HCT116 (cell line): ENCODE results near the gene SPOCD1.

Experiments used
- CEBPB ChIP-seq: IDR thresholded peaks from 2 replicates; pipeline ENCODE4 v1.6.1; 2012; ENCODE audit warnings: low read depth
- CTCF ChIP-seq, 3 experiments: fragments of 200-600 bp in 1 of 3; sonication (generic) in 1 of 3; IDR thresholded peaks in 2 of 3; conservative IDR thresholded peaks in 1 of 3; 2 replicates each; pipeline ENCODE4 v1.5.1; 2012 to 2017; ENCODE audit warnings: low read depth in 2 of 3, low read length in 2 of 3, antibody characterized with exemption in 1 of 3, borderline replicate concordance in 1 of 3, control low read depth in 1 of 3, mild to moderate bottlenecking in 1 of 3, mixed read lengths in 1 of 3, mixed run types in 1 of 3, moderate library complexity in 1 of 3; ENCODE audit not compliant: insufficient read depth in 1 of 3
- ELF1 ChIP-seq: IDR thresholded peaks from 2 replicates; pipeline ENCODE4 v1.6.1; 2012; ENCODE audit warnings: low read depth, borderline replicate concordance
- FOSL1 ChIP-seq: IDR thresholded peaks from 2 replicates; pipeline ENCODE4 v1.6.1; 2012; ENCODE audit warnings: low read depth
- MAX ChIP-seq: IDR thresholded peaks from 2 replicates; pipeline ENCODE4 v1.6.1; 2012
- YY1 ChIP-seq: IDR thresholded peaks from 2 replicates; pipeline ENCODE4 v1.6.1; 2011; ENCODE audit warnings: low read length, low read depth, moderate library complexity, mild to moderate bottlenecking; ENCODE audit not compliant: insufficient replicate concordance; ENCODE audit errors: extremely low read depth
- TF ChIP-seq, protein P1 (sequence below): IDR thresholded peaks from 2 replicates; pipeline ENCODE4 v1.6.1; 2012

DNA sequence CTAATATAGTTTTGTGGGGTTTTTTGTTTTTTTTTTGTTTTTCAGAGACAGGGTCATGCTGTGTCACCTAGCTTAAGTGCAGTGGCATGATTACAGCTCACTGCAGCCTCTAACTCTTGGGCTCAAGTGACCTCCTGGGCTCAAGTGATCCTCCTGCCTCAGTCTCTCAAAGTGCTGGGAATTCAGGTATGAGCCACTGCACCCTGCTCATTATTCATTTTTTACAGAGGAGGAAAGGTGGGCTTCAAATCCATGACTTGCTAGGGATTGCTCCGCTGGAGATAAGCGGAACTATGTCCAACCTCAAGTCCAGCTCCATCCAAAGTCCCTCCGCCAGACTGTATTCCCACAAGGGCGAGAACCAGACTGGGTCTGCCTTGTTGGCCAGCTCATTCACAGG lies 8.0 kb upstream of the SPOCD1 start:
- no peak for TF ChIP-seq CTCF (IDR thresholded peaks at IDR 0.05 in 2 of 3, conservative IDR thresholded peaks at IDR 0.05 in 1 of 3; ENCODE audit: borderline replicate concordance in 1 of 3, insufficient read depth in 1 of 3, low read depth in 2 of 3, low read length in 2 of 3)
- no peak for TF ChIP-seq YY1
- TF ChIP-seq FOSL1, result no peak
- no peak for TF ChIP-seq CEBPB
- TF ChIP-seq ELF1, result no peak
- TF ChIP-seq, protein P1, sequence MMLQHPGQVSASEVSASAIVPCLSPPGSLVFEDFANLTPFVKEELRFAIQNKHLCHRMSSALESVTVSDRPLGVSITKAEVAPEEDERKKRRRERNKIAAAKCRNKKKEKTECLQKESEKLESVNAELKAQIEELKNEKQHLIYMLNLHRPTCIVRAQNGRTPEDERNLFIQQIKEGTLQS, result no peak
- TF ChIP-seq MAX, result no peak
